ENCODE measurements around the gene ATP6V1F.

Gene ATP6V1F

GRCh38 chr7:128884561-128885369, 22.1 kb downstream of the ATP6V1F start:
- DNase-seq (ENCODE audit: low read depth): no peak

- no peak for DNase-seq (ENCODE audit: low read depth)
Observed at GRCh38 chr7:128885370-128886187, 22.9 kb downstream of the ATP6V1F start.

- no peak for DNase-seq (ENCODE audit: low read depth)
Observed at GRCh38 chr7:128886391-128887168, 23.9 kb downstream of the ATP6V1F start.

- DNase-seq (ENCODE audit: low read depth): no peak
Observed at GRCh38 chr7:128887169-128888038, 24.7 kb downstream of the ATP6V1F start.

- DNase-seq (ENCODE audit: low read depth): no peak
Observed at GRCh38 chr7:128888039-128888755, 25.5 kb downstream of the ATP6V1F start.

- no peak for DNase-seq (ENCODE audit: low read depth)
Observed at GRCh38 chr7:128888756-128889095, 26.1 kb downstream of the ATP6V1F start.

- no peak for DNase-seq (ENCODE audit: low read depth)
Observed at GRCh38 chr7:128889121-128889520, 26.5 kb downstream of the ATP6V1F start.

GRCh38 chr7:128890306-128891109, 27.9 kb downstream of the ATP6V1F start:
- no peak for DNase-seq (ENCODE audit: low read depth)

- DNase-seq (ENCODE audit: low read depth): no peak
Observed at GRCh38 chr7:128891110-128891941, 28.7 kb downstream of the ATP6V1F start.

GRCh38 chr7:128891942-128892269, 29.2 kb downstream of the ATP6V1F start:
- no peak for DNase-seq (ENCODE audit: low read depth)

- DNase-seq (ENCODE audit: low read depth): no peak
Observed at GRCh38 chr7:128892521-128893250, 30.0 kb downstream of the ATP6V1F start.

GRCh38 chr7:128893251-128894100, 30.8 kb downstream of the ATP6V1F start:
- no peak for DNase-seq (ENCODE audit: low read depth)

GRCh38 chr7:128894101-128894440, 31.4 kb downstream of the ATP6V1F start:
- no peak for DNase-seq (ENCODE audit: low read depth)

- no peak for DNase-seq (ENCODE audit: low read depth)
Observed at GRCh38 chr7:128895320-128895719, 32.7 kb downstream of the ATP6V1F start.

- DNase-seq (ENCODE audit: low read depth): no peak
Observed at GRCh38 chr7:128899392-128899791, 36.7 kb downstream of the ATP6V1F start.

- DNase-seq (ENCODE audit: low read depth): no peak
Observed at GRCh38 chr7:128900237-128900636, 37.6 kb downstream of the ATP6V1F start.

- no peak for DNase-seq (ENCODE audit: low read depth)
Observed at GRCh38 chr7:128902761-128903585, 40.3 kb downstream of the ATP6V1F start.

All from stimulated activated CD8-positive, alpha-beta memory T cell treated with anti-CD3 and anti-CD28 coated beads, Interleukin-15, amount 100 ng/mL, for 1 hour (primary cell).